GM12878 (cell line): ENCODE data around the gene NHEJ1. TPM values are rescaled to one million over a fixed set of nuclear protein-coding genes. Genes with fewer than 3 reads are reported as not detected.

Experiments
- ATAC-seq: fragments of 200-7000 bp; cut with Tn5 transposase; 3 replicates; pipeline ENCODE4 v1.9.1; 2020; ENCODE audit warnings: mild to moderate bottlenecking, moderate library complexity
- BruUV-seq: library from RNA; stranded (reverse); fragments of 400-500 nt; replicated peaks from 2 replicates; lab custom pipeline; 2021; lab: Mats Ljungman, UMichigan
- CTCF ChIA-PET: fragments of 300-600 bp; sonication (Branson Sonifier 250); formaldehyde crosslinking; extraction: SDS; loops from one replicate; lab custom pipeline; 2021; ENCODE audit warnings: inconsistent platforms; lab: Yijun Ruan, JAX
- POLR2A ChIA-PET: fragments of 350-600 bp; formaldehyde crosslinking; extraction: SDS; loops from one replicate; lab custom pipeline; 2021; ENCODE audit warnings: inconsistent platforms; lab: Charles Lee
- RAD21 ChIA-PET: fragments of 300-600 bp; sonication (Branson Sonifier 250); formaldehyde crosslinking; loops from one replicate; lab custom pipeline; 2023; ENCODE audit warnings: antibody characterized with exemption; ENCODE audit not compliant: unreplicated experiment; lab: Charles Lee
- SMC1A ChIA-PET: fragments of 300-600 bp; sonication (Branson Sonifier 250); formaldehyde crosslinking; loops from one replicate; lab custom pipeline; 2023; ENCODE audit not compliant: unreplicated experiment, uncharacterized antibody; lab: Charles Lee
- DNase-seq: peaks from one replicate; pipeline ENCODE4 v3.0.0-alpha.2; 2011; ENCODE audit warnings: low read depth, low spot score
- FAIRE-seq: peaks from 3 replicates; lab custom pipeline; 2011; peaks lifted over from hg19 to GRCh38; lab: Jason Lieb, UNC
- H2AFZ ChIP-seq: 2 replicates; pipeline ENCODE4 v1.6.0; 2011; ENCODE audit warnings: low read depth, low read length, control low read depth; ENCODE audit not compliant: control insufficient read depth
- H3K27ac ChIP-seq: 2 replicates; pipeline ENCODE4 v1.5.1; 2011; ENCODE audit warnings: control low read depth; ENCODE audit not compliant: control insufficient read depth, insufficient read depth
- H3K27me3 ChIP-seq, 2 experiments: replicated peaks in 1 of 2; 2 replicates each; pipeline versions ENCODE4 v1.6.0 to v1.6.1; 2011; ENCODE audit warnings: low read length in 1 of 2; ENCODE audit not compliant: control insufficient read depth in 2 of 2, insufficient read depth in 2 of 2
- H3K36me3 ChIP-seq, 2 experiments: 2 replicates each; pipeline ENCODE4 v1.5.1; 2011; ENCODE audit warnings: low read length in 1 of 2; ENCODE audit not compliant: control insufficient read depth in 2 of 2, insufficient read depth in 2 of 2
- H3K4me1 ChIP-seq: 2 replicates; pipeline ENCODE4 v1.6.1; 2011; ENCODE audit warnings: mild to moderate bottlenecking, low read length, moderate library complexity, mixed read lengths; ENCODE audit not compliant: control insufficient read depth, insufficient read depth
- H3K4me2 ChIP-seq: 2 replicates; pipeline ENCODE4 v1.6.0; 2011; ENCODE audit warnings: control low read depth; ENCODE audit not compliant: control insufficient read depth, insufficient read depth
- H3K4me3 ChIP-seq: fragments of 200-600 bp; sonication (generic); 2 replicates; pipeline ENCODE4 v1.5.1; 2016
- H3K79me2 ChIP-seq: 2 replicates; pipeline ENCODE4 v1.6.0; 2011; ENCODE audit warnings: low read length; ENCODE audit not compliant: control insufficient read depth, insufficient read depth
- H3K9ac ChIP-seq: 2 replicates; pipeline ENCODE4 v1.8.0; 2011; ENCODE audit warnings: low read length, control low read depth, mixed read lengths; ENCODE audit not compliant: control insufficient read depth, insufficient read depth
- H3K9me3 ChIP-seq: replicated peaks from 3 replicates; pipeline ENCODE4 v1.5.1; 2011; ENCODE audit warnings: mild to moderate bottlenecking, low read length; ENCODE audit not compliant: control insufficient read depth, insufficient read depth
- H4K20me1 ChIP-seq: 2 replicates; pipeline ENCODE4 v1.6.0; 2011; ENCODE audit not compliant: control insufficient read depth, insufficient read depth
- PBX3 ChIP-seq: IDR thresholded peaks from 2 replicates; pipeline ENCODE4 v1.6.1; 2011; ENCODE audit warnings: mild to moderate bottlenecking, low read depth, low read length, moderate library complexity; ENCODE audit not compliant: insufficient replicate concordance
- PML ChIP-seq: IDR thresholded peaks from 2 replicates; pipeline ENCODE4 v1.6.1; 2012; ENCODE audit warnings: low read length, inconsistent platforms
- SKIL ChIP-seq: fragments of 450-650 bp; IDR thresholded peaks from 2 replicates; pipeline ENCODE4 v1.6.1; 2017; ENCODE audit warnings: mild to moderate bottlenecking, low read depth, inconsistent platforms; ENCODE audit not compliant: poor library complexity, severe bottlenecking
- WGBS: methylation state at CpG from one replicate; pipeline ENCODE4 v1.1.6; 2016; ENCODE audit warnings: low lambda C conversion rate; ENCODE audit not compliant: insufficient replicate concordance, insufficient coverage; ENCODE audit errors: missing lambda C conversion rate; 5-methylcytosine and 5-hydroxymethylcytosine counted together
- in situ Hi-C: fragments of 300-500 bp; cut with MboI; formaldehyde crosslinking; loops from 9 replicates; pipeline ENCODE4 v1.14.3; 2018; ENCODE audit warnings: mixed read lengths
- intact Hi-C: fragments of 100-400 bp; cut with micrococcal nuclease; formaldehyde crosslinking; loops from one replicate; pipeline ENCODE4 v1.14.2; 2022; ENCODE audit not compliant: unreplicated experiment
- polyA plus RNA-seq, 11 experiments: library from polyadenylated mRNA; depleted of rRNA in 4 of 11; unstranded in 6 of 11; stranded (reverse) in 5 of 11; fragments of >200 nt; fragmentation: Nextera tagmentation in 4 of 11; fragmentation: Illumina TruSeq in 1 of 11; extraction: Ambion mirVana in 4 of 11; extraction: Trizol in 1 of 11; gene quantifications; 1 replicate in 1 of 11; 2 replicates in 10 of 11; pipeline versions ENCODE4 v1.2.1 to v1.2.3, GENCODE V29; 2011 to 2016; ENCODE audit warnings: inconsistent platforms in 2 of 11, missing spikeins in 2 of 11, low read depth in 1 of 11
- total RNA-seq, 4 experiments: library from RNA; depleted of rRNA in 3 of 4; stranded (reverse); fragments of >200 nt in 3 of 4; fragmentation: Illumina TruSeq in 1 of 4; extraction: Trizol in 1 of 4; gene quantifications; 2 replicates each; pipeline versions ENCODE4 v1.2.1 to v1.2.3, GENCODE V29; 2013 to 2021

NHEJ1 gene
- total and polyA plus RNA-seq, 10 of the 15 experiments (the other 5 are each of a cell fraction or from before 2014, with no cell fraction given), result 11.8 to 20.2 (median 17.0) TPM

GRCh38 chr2:219159771-219160185 lies 837 bp downstream of the NHEJ1 start (continued):
- no peak for TF ChIP-seq PML

GRCh38 chr2:219158586-219158985 lies 2.0 kb downstream of the NHEJ1 start:
- DNase-seq, result no peak
- FAIRE-seq, result no peak
- no peaks in the 10 kb centered on the region for H3K36me3 ChIP-seq
- H3K4me3 ChIP-seq, result no peak overlapping the region
- POLR2A ChIA-PET, result interaction anchor here (0.6 to 2.4 kb wide), 5 partner anchors 60 to 431 kb away, joined by 3 to 15 read pairs (median 3); no protein-coding TSS in a partner anchor
- TF ChIP-seq PBX3 (no peak), SKIL (no peak)
- H3K27me3 ChIP-seq, result no peaks in the 10 kb centered on the region
- SMC1A ChIA-PET, result interaction anchor here (0.7 to 5.1 kb wide), 12 partner anchors 10 to 179 kb away, joined by 3 to 49 read pairs (median 4); partner anchors contain the start of genes ABCB6, ANKZF1, ATG9A and CNPPD1
- CTCF ChIA-PET, result interaction anchor here (0.5 to 10.0 kb wide), 32 partner anchors 10 to 489 kb away, joined by 3 to 208 read pairs (median 4); partner anchors contain the start of genes ABCB6, CNPPD1, PTPRN and SLC23A3
- no TSS peak for BruUV-seq
- H3K4me2 ChIP-seq, result no peak overlapping the region
- H3K9me3 ChIP-seq, result no peaks in the 10 kb centered on the region
- in situ Hi-C loops (loop anchor here (5.0 kb wide), 1 partner anchor 139 kb away; no protein-coding TSS in a partner anchor), intact Hi-C loops (no loop called here)
- no peak for ATAC-seq
- RAD21 ChIA-PET, result interaction anchor here (0.9 to 3.4 kb wide), 10 partner anchors 12 to 194 kb away, joined by 3 to 30 read pairs (median 8); partner anchors contain the start of genes DNAJB2 and ZFAND2B
- no peak overlapping the region for H3K9ac ChIP-seq
- H4K20me1 ChIP-seq, result no peaks in the 10 kb centered on the region
- peaks cover 4% of the 10 kb centered on the region; the same call in 1 of the 2 replicates for H3K4me1 ChIP-seq
- no peak overlapping the region for H2AFZ ChIP-seq
- peaks cover 2% of the 10 kb centered on the region for H3K79me2 ChIP-seq
- WGBS, result 94% methylated on average over 3 of the region's 3 CpGs
- no peak overlapping the region for H3K27ac ChIP-seq
